PC-9 (cell line): ENCODE measurements around the gene FGF10. TPM values are rescaled to one million over a fixed set of nuclear protein-coding genes. Genes with fewer than 3 reads are reported as not detected.

ENCODE experiments used
- BruUV-seq: library from RNA; stranded (reverse); fragments of 400-500 nt; replicated peaks from 2 replicates; lab custom pipeline; 2021; lab: Mats Ljungman, UMichigan
- CTCF ChIA-PET: fragments of 300-600 bp; sonication (Branson Sonifier 250); formaldehyde crosslinking; loops from one replicate; lab custom pipeline; 2022; ENCODE audit warnings: antibody characterized with exemption; lab: Charles Lee
- POLR2A ChIA-PET: fragments of 300-600 bp; sonication (Branson Sonifier 250); formaldehyde crosslinking; loops from one replicate; lab custom pipeline; 2022; ENCODE audit warnings: antibody characterized with exemption; ENCODE audit not compliant: unreplicated experiment; lab: Charles Lee
- DNase-seq, 2 experiments: peaks; one replicate each; pipeline versions ENCODE4 v3.0.0 to v3.0.0-alpha.2; 2015 to 2022; ENCODE audit warnings: mixed read lengths in 1 of 2
- H2AFZ ChIP-seq: fragments of 200-600 bp; sonication (generic); 2 replicates; pipeline ENCODE4 v1.8.1; 2017; ENCODE audit warnings: antibody characterized with exemption
- H3F3A ChIP-seq: fragments of 200-600 bp; sonication (generic); 2 replicates; pipeline ENCODE4 v1.8.1; 2017; ENCODE audit warnings: antibody characterized with exemption, mild to moderate bottlenecking, low read depth; ENCODE audit not compliant: insufficient read depth
- H3K27ac ChIP-seq: fragments of 200-600 bp; sonication (generic); 2 replicates; pipeline ENCODE4 v1.6.1; 2016; ENCODE audit warnings: mixed run types
- H3K27me3 ChIP-seq: fragments of 200-600 bp; sonication (generic); 2 replicates; pipeline ENCODE4 v1.6.1; 2016; ENCODE audit warnings: low read depth, mixed run types; ENCODE audit not compliant: insufficient read depth
- H3K36me3 ChIP-seq: fragments of 200-600 bp; sonication (generic); 2 replicates; pipeline ENCODE4 v1.6.1; 2016; ENCODE audit warnings: low read depth, mixed run types
- H3K4me1 ChIP-seq: fragments of 200-600 bp; sonication (generic); replicated peaks from 2 replicates; pipeline ENCODE4 v1.6.1; 2016; ENCODE audit warnings: mixed run types; ENCODE audit not compliant: insufficient read depth
- H3K4me2 ChIP-seq: fragments of 200-600 bp; sonication (generic); 2 replicates; pipeline ENCODE4 v1.6.1; 2017; ENCODE audit warnings: mixed run types
- H3K4me3 ChIP-seq: fragments of 200-600 bp; sonication (generic); 2 replicates; pipeline ENCODE4 v1.6.1; 2016; ENCODE audit warnings: mixed run types
- H3K79me2 ChIP-seq: fragments of 200-600 bp; sonication (generic); 2 replicates; pipeline ENCODE4 v1.6.1; 2017; ENCODE audit warnings: low read depth, mixed run types
- H3K9me2 ChIP-seq: fragments of 200-600 bp; sonication (generic); 2 replicates; pipeline ENCODE4 v1.8.1; 2017; ENCODE audit warnings: mild to moderate bottlenecking; ENCODE audit not compliant: insufficient read depth
- H3K9me3 ChIP-seq: fragments of 200-600 bp; sonication (generic); 2 replicates; pipeline ENCODE4 v1.8.1; 2016; ENCODE audit warnings: low read depth; ENCODE audit not compliant: insufficient read depth
- H4K20me1 ChIP-seq: fragments of 200-600 bp; sonication (generic); 2 replicates; pipeline ENCODE4 v1.8.1; 2017; ENCODE audit not compliant: insufficient read depth
- CTCF ChIP-seq: fragments of 200-600 bp; sonication (generic); conservative IDR thresholded peaks from 2 replicates; pipeline ENCODE4 v1.6.1; 2017; ENCODE audit warnings: mixed run types, antibody characterized with exemption, mild to moderate bottlenecking, moderate library complexity
- EZH2 ChIP-seq: fragments of 200-600 bp; sonication (generic); IDR thresholded peaks from 2 replicates; pipeline ENCODE4 v1.8.0; 2017; ENCODE audit warnings: antibody characterized with exemption, low read depth
- intact Hi-C: fragments of 100-400 bp; cut with micrococcal nuclease; formaldehyde crosslinking; loops from one replicate; pipeline ENCODE4 v1.10.0; 2022; ENCODE audit not compliant: unreplicated experiment
- total RNA-seq: library from RNA; stranded (reverse); gene quantifications from 2 replicates; pipeline ENCODE4 v1.2.3, GENCODE V29; 2021

The FGF10 gene
- total RNA-seq, 1 experiment from 2014 or later = not detected

DNA sequence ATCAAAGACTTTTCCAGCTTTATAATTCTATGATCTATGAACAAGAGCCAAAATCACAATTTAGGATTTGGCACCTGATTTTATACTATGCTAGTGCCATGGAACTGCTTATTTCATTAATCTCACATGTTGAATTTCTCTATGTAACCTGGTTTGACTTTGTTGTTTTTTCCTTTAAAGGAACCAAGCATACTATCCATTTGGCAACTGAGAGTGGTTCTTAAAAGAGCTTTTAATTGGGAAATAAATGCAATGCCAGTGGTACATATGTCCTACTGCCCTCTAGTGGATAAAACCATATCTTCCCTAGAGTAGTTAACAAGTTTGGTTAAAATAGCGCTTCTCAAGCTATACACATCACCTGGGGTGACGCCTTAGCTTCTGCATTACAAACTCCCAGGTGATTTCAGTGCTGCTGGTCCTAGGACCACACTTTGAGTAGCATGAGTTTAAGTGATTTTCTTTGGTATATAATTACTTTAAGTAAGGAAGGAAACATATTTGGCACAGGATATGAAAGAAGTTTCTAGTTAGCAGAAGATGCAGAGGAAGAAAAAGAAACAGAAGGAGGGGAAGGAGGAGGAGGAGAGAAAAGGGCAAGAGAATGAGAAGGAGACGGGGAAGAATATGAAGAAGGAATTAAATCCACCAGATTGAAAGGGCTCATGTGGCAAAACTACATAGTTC, 56.8 kb downstream of the FGF10 start:
- intact Hi-C loops = loop anchor here (1.0 to 2.0 kb wide), 2 partner anchors 602 to 701 kb away; no protein-coding TSS in a partner anchor
- BruUV-seq = no TSS peak
- no peak overlapping the region for H3K4me3 ChIP-seq
- ChIA-PET CTCF (interaction anchor here (0.6 to 1.2 kb wide), 7 partner anchors 520 to 849 kb away, joined by 3 to 10 read pairs (median 4); partner anchors contain the start of genes NNT and TMEM267), POLR2A (no interaction called here)
- H3K27ac ChIP-seq = no peak overlapping the region
- H3K4me1 ChIP-seq = no peaks in the 10 kb centered on the region
- DNase-seq = peak in 1 of 2 experiments; percentile 44
- H3K79me2 ChIP-seq = no peaks in the 10 kb centered on the region
- H3K27me3 ChIP-seq = no peaks in the 10 kb centered on the region
- H3F3A ChIP-seq = no peaks in the 10 kb centered on the region
- no peaks in the 10 kb centered on the region for H3K36me3 ChIP-seq
- no peak overlapping the region for H2AFZ ChIP-seq
- H3K9me2 ChIP-seq = no peaks in the 10 kb centered on the region
- peak; percentile 90 for TF ChIP-seq CTCF
- no peak for TF ChIP-seq EZH2
- H4K20me1 ChIP-seq = no peaks in the 10 kb centered on the region
- no peaks in the 10 kb centered on the region for H3K9me3 ChIP-seq
- H3K4me2 ChIP-seq = no peak overlapping the region

DNA sequence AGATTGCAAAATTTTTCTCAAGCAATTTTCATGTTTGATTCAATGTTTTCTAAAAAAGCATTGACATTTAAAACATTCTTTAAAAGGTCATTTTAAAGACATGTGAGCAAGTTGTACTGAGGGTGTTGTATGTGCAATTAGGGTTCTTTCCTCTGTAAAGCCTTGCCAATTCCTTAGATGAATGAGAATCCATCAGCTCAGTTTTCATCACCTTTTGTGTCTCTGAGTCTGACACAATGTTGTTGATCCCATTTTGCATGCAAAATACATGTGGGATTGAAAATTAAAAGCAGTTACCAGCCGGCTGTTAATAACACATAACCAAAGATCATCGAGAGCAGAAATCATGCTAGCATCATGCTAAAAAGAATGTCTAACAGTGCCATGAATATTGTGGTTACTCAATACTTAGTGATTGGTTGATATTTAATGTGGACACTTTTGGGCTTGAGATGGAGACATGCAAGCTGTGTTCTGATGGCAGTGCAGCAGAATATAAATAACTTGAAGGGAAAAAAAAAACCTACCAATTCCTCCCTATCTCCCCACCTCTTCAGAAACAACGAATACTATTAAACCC, 57.7 kb downstream of the FGF10 start:
- H3F3A ChIP-seq = no peaks in the 10 kb centered on the region
- CTCF ChIA-PET = interaction anchor here (0.7 to 1.2 kb wide), 6 partner anchors 532 to 848 kb away, joined by 3 to 10 read pairs (median 4); partner anchors contain the start of genes NNT and TMEM267
- no peak overlapping the region for H2AFZ ChIP-seq
- H3K9me2 ChIP-seq = no peaks in the 10 kb centered on the region
- no peak for DNase-seq
- H3K4me2 ChIP-seq = no peak overlapping the region
- TF ChIP-seq CTCF (no peak), EZH2 (no peak)
- POLR2A ChIA-PET = no interaction called here
- no peaks in the 10 kb centered on the region for H3K27me3 ChIP-seq
- BruUV-seq = no TSS peak
- intact Hi-C loops = loop anchor here (1.0 to 2.0 kb wide), 2 partner anchors 601 to 700 kb away; no protein-coding TSS in a partner anchor
- H3K4me3 ChIP-seq = no peak overlapping the region
- H3K79me2 ChIP-seq = no peaks in the 10 kb centered on the region
- no peaks in the 10 kb centered on the region for H3K36me3 ChIP-seq
- no peaks in the 10 kb centered on the region for H4K20me1 ChIP-seq
- H3K9me3 ChIP-seq = no peaks in the 10 kb centered on the region
- H3K4me1 ChIP-seq = no peaks in the 10 kb centered on the region
- no peak overlapping the region for H3K27ac ChIP-seq

GRCh38 chr5:44329716-44330115, 59.5 kb downstream of the FGF10 start:
- POLR2A ChIA-PET = no interaction called here
- CTCF ChIA-PET = no interaction called here

More at GRCh38 chr5:44329716-44330115, 59.5 kb downstream of the FGF10 start:
- Histone ChIP-seq H3K27me3 (no peaks in the 10 kb centered on the region), H4K20me1 (no peaks in the 10 kb centered on the region), H3K9me3 (no peaks in the 10 kb centered on the region), H3K9me2 (no peaks in the 10 kb centered on the region), H2AFZ (no peak overlapping the region), H3K4me2 (no peak overlapping the region), H3K27ac (no peak overlapping the region), H3K79me2 (no peaks in the 10 kb centered on the region), H3K4me1 (no peaks in the 10 kb centered on the region), H3K4me3 (no peak overlapping the region), H3F3A (no peaks in the 10 kb centered on the region), H3K36me3 (no peaks in the 10 kb centered on the region)
- TF ChIP-seq EZH2 (no peak), CTCF (no peak)
- no TSS peak for BruUV-seq
- DNase-seq = no peak
- intact Hi-C loops = no loop called here
